Glomerular visceral epithelial cell (primary cell): Measurements from ENCODE around the gene DYNLRB1.

Experiments used
- DNase-seq: peaks from one replicate; pipeline ENCODE4 v3.0.0-alpha.2; 2016; ENCODE audit errors: extremely low spot score

DYNLRB1 gene

DNA sequence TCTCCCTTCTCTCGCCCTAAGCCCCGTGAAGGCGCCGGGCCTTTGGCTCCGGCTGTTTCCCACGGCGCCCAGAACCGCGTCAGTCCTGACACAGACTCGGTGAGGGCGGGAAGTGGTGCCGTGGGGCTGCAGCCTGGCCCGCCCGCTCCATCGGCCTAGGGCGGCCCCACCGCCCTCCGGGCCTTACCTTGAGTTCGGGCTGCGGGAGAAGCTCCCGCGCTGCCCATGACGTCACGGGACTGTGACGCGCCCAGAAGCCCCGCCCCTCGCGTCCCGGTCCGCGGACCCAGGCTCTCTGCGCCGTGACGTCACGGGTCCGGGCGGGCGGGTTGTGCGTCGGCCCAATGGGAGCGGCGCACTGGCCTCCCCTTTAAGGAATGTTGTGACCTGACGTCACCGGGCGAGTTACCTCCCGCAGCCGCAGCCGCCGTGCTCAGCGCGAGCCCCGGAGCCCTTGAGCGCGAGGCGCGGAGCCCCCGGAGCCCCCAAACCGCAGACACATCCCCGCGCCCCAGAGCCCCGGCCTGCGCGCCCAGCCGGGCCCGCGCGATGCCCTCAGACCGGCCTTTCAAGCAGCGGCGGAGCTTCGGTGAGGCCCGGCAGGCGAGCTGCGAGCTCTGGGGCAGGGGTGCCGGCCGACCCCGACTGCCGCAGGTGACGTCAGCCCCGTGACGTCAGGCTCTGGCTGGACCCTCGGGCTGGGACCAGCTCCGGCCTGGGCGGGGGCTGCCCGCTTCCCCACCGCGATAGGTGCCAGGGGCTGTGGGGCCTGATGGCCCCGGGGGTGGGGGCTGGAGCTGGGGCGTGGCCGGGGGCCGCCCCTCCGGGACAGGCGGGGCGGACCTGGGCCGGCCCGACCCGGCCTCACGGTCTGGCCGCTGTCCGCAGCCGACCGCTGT, 42.3 kb downstream of the DYNLRB1 start, which contains the start of gene MAP1LC3A:
Gene MAP1LC3A (plus strand): TSS at position 399 of the 899 bp plus-strand sequence. CDS start 151 bp downstream, at position 550.
- DNase-seq, result peak; percentile 46

DNA sequence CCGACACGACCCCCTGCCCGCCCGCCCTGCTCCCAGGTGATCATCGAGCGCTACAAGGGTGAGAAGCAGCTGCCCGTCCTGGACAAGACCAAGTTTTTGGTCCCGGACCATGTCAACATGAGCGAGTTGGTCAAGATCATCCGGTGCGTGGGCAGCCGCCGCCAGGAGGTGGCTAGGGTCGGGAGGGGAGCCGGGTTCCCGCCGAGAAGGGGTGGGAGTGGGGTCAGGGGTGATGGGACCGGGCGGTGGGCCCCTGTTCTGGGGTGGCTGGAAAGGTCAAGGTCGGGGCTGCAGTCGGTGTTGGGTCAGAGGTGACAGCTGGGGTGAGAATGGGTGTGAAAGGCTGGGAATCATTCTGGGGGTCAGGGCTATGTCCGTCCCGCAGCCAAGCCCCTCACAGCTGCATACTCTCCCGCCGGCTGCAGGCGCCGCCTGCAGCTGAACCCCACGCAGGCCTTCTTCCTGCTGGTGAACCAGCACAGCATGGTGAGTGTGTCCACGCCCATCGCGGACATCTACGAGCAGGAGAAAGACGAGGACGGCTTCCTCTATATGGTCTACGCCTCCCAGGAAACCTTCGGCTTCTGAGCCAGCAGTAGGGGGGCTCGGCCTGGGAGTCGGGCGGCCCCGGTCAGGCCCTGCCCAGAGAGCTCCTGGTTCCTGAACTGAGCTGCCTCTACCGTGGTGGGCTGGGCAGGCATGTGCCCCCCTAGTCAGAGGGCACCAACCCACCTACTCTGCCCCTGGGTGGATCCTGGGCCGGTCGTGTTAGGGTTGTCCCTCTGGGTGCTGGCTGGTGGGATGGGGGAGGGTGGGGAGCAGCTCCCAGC, 43.3 kb downstream of the DYNLRB1 start:
- DNase-seq, result no peak

GRCh38 chr20:34560141-34560523, 43.9 kb downstream of the DYNLRB1 start:
- no peak for DNase-seq

DNA sequence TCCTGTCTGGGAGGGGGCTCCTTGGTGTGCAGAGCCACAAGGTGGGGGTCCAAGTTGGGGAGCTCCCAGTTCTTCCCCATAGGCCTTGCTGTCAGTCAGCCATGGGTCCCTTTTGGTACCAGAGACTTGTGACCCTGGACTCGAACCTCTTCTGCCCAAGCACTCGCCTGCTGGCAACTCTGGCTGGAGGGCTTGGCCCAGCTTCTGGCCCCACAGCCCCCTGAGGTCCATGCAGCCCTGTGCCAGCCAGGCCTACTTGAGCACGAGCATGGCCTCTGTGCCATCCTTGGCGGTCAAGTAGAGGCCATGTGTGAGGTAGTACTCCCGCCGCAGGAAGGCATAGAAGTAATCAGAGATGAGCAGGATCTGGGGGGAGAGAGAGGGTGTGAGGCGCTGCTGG, 44.4 kb downstream of the DYNLRB1 start:
- no peak for DNase-seq

- DNase-seq, result no peak
Observed at GRCh38 chr20:34561661-34562060, 45.4 kb downstream of the DYNLRB1 start.

DNA sequence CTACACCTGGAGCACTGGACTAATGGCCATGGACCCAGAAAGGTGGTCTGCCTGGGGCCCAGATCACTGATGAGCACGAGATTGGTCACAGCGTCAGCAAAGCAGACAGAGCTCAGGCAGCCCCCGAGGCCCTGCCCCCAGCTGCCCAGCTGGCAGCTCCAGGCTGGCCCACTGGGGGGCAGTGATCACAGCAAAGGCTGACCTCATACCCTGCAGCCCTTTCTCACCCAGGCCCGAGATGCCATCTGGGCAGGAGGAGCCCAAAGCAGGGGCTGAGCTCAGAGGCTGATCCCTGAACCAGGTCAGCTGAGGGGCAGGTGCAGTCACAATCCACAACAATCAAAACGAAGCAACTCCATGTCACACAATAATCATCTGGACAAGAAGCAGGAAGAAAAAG, 46.4 kb downstream of the DYNLRB1 start:
- DNase-seq, result no peak

DNA sequence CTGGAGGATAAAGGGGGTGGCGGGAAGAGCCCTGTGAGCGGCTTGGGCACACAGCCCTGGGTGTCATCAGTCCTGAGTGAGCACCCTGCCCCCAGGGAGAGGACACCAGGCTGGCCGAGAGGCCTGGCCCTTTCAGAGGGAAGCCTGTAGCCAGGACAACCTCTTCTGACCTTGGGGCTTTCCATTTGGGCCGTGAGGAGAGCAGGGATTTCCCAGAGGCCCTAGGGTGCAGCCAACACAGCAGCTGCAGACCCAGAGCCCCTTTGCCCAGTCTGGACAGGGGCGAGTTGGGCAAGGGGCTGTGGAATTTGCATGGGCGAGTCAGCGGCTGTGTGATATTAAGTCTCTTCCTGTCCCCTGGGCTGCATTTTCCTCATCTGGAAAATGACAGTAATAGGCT, 48.6 kb downstream of the DYNLRB1 start:
- DNase-seq, result no peak

- no peak for DNase-seq
Observed at GRCh38 chr20:34566978-34567891, 51.0 kb downstream of the DYNLRB1 start.

DNA sequence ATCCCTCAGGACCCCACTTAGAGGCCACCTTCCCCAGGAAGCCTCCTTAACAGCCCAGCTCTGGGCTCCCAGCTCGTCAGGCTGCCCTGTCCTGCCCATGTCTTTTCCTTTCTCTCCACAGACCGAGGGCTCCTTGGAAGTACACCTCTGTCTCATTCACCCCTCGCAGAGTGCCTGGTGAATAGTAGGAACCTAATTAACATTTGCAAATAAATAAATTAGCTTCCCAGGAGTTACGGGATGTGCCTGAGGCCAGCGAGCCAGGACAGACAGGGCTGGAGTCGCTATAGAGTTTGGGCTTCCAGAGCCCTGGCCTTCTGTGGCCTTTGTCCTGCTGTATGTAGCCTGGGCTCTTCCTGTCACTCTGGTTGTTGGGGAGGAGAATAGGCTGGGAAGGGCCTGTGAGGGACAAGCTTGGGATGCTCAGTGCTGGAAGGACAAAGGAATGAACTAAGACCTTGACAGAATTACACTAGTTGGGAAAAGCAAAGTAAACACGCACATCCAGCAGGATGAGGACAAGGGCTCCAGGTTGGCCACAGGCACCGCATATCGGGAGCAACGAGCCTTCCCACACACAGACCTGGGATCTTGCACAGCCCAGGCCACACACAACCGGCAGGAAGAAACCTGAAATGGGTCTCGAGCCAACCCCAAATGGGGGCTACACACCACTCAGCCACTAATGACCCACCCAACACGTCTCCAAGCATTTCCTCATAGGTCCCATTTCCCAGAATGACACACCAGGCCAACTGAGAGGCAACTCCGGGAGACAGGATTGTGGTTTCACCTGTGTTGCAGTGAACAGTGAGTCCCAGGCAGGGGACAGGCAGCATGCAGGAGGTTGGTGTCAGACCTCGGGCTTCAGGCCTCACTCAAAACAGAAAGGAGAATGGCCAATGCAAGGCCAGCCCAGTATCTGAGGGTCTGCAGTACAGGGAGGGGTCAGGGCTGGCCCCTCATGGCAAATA, 52.0 kb downstream of the DYNLRB1 start:
- no peak for DNase-seq

GRCh38 chr20:34569598-34569997, 53.4 kb downstream of the DYNLRB1 start:
- DNase-seq, result no peak

DNA sequence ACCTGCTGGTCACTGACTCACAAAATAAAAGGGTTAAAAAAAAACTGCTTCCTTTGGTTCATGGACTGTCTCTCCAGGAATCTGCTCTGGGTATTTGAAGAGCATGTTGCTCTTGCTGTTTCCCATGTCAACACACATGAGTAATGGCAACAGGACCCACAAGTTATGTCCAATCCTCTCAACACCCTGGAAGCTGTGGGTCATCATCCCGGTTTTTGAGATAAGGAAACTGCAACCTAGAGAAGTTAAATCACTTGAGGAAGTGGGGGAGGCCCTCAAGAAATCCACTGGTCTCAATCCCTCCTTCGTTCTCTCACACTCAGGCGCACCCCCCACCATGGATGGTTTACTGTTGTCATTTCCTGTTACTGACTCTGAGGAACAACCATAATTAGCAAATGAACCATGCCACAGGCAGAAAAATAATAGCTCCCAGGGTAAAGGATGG, 54.7 kb downstream of the DYNLRB1 start:
- DNase-seq, result peak; percentile 67

GRCh38 chr20:34571753-34572152, 55.5 kb downstream of the DYNLRB1 start:
- DNase-seq, result no peak

GRCh38 chr20:34573541-34574300, 57.5 kb downstream of the DYNLRB1 start:
- DNase-seq, result no peak

DNA sequence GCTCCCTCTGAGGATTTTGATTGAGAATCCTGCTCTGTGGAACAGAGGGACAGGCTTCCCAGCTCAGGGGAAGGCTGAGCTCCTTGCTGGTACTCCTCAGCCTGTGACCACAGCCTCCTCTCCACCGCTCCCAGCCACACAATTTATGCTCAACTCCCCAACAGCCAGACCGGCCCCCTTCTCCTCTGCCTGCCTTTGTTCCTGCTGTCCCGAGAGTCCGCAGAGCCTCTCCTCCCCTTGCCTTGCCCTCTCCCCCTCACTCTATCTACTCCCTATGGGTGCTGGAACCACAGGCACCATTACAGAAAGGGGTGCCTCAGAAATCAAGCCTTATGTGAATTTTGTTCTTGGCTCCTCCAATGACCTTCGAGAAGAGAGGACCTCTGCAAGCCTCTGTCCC, 58.2 kb downstream of the DYNLRB1 start:
- DNase-seq, result no peak

DNA sequence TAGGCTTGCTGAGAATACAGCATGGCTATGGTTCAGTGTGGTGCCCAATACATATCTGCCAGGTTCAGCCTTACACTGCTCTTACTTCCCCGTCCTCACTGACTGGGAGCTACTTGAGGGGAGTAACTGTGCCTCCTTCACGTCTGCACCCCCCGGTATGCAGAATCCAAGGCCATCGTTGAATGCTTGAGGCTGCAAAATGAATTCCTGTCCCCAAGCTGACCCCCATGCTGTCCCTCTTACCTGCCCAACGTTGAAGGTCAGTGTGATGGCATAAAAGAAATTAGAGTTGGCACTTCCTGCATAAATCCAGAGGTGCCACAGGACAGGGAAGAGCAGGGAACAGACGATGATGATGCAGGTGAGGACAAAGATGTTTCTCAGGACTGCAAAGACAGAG, 58.6 kb downstream of the DYNLRB1 start:
- DNase-seq, result no peak

- no peak for DNase-seq
Observed at GRCh38 chr20:34575271-34575670, 59.0 kb downstream of the DYNLRB1 start.

GRCh38 chr20:34575756-34576155, 59.5 kb downstream of the DYNLRB1 start:
- no peak for DNase-seq

- DNase-seq, result no peak
Observed at GRCh38 chr20:34577061-34577460, 60.8 kb downstream of the DYNLRB1 start.

- DNase-seq, result no peak
Observed at GRCh38 chr20:34578025-34578424, 61.8 kb downstream of the DYNLRB1 start.

- no peak for DNase-seq
Observed at GRCh38 chr20:34578521-34578920, 62.3 kb downstream of the DYNLRB1 start.
